Measurements from ENCODE around the gene UBE2F.
"Not testable (repeated sequence)": the region's sequence is repeated elsewhere in the genome, so short reads cannot be mapped to it uniquely, and the experiment has no call there.

UBE2F gene

DNA sequence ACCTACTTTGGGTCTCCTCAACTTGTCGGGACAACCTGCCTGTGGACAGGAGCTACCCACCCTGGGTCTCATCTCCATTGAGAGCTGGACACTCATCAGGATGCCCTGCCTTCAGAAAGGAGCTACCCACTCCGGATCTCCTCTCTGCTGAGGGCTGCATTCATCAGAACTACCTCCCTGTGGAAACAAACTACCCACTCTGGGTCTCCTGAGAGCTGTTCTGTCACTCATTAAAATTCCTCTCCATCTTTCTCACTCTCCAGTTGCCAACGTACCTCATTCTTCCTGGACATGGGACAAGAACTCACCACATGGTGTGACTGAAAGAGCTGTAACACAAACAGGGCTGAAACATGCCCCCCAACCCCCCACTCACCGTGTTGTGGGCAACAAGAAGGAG lies 22.5 kb upstream of the UBE2F start:
- DNase-seq (ENCODE audit: low read depth in 2 of 2): no peak

DNA sequence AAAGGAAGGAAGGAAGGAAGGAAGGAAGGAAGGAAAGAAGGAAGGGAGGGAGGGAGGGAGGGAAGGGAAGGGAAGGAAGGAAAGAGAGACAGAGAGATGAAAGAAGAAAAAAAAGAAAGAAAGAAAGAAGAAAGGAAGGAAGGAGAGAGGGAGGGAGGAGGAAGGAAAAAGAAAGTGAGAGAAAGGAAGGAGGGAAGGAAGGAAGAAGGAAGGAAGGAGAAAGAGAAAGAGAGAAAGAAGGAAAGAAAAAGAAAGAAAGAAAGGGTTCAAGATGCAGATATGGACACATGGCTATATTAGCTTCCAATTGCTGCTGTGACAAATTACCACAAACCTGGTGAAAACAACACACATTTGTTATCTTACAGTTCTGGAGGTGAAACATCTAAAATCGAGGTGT lies 20.4 kb upstream of the UBE2F start:
- DNase-seq (ENCODE audit: low read depth in 2 of 2): no peak

DNA sequence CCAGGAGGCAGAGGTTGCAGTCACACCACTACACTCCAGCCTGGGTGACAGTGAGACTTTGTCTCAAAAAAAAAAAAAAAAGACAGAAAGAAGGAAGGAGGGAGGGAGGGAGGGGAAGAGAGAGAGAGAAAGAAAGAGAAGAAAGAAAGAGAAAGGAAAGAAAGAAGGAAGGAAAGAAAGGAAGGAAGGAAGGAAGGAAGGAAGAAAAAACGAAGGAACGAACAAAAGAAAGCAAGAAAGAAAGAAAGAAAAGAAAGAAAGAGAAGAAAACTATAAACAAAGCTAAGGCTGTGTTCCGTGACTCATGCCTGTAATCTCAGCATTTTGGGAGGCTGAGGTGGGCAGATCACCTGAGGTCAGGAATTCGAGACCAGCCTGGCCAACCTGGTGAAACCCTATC lies 15.5 kb upstream of the UBE2F start:
- DNase-seq (ENCODE audit: low read depth in 2 of 2): not testable (repeated sequence)

DNA sequence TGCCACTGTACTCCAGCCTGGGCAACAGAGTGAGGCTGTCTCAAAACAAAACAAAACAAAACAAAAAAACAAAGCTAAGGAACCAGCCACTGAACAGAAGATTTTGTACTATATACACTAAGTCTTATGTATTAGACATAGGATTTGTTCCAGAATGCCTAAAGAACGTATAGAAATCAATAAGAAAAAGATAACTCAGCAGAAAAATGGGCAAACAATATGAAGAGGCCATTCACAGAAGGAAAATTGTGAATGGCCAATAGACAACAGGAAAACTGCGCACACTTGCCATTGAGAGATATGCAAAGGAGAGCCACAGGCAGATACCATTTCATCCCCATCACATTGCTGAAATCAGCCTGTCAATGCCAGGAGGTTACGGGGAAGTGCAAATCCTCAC lies 14.9 kb upstream of the UBE2F start:
- DNase-seq (ENCODE audit: low read depth in 2 of 2): no peak

DNA sequence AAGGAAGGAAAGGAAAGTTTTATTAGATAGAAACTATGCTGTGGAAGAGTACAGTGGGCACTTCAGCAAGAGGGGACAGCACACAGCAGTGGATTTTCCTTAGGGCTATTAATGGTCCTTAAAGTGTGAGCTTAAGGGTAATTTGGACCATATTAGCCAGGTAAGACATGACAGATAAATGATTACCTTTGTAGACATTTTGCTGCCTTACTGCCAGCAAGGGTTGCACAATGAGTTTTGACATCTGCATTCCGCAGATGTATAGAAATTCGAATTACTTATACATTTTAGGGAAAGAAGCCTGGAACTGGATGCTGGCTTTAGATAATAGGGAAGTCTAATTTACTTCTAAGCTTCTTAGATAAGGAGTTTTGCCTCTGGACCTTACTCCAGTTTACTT lies 14.0 kb upstream of the UBE2F start:
- no peak for DNase-seq (ENCODE audit: low read depth in 2 of 2)

- DNase-seq (ENCODE audit: low read depth in 2 of 2): no peak
Measured at GRCh38 chr2:237955640-237956401, 11.0 kb upstream of the UBE2F start.

- no peak for DNase-seq (ENCODE audit: low read depth in 2 of 2)
Measured at GRCh38 chr2:237956402-237956736, 10.4 kb upstream of the UBE2F start.

- DNase-seq (ENCODE audit: low read depth in 2 of 2): no peak
Measured at GRCh38 chr2:237961637-237962036, 5.2 kb upstream of the UBE2F start.

GRCh38 chr2:237962432-237963084 lies 4.3 kb upstream of the UBE2F start:
- DNase-seq (ENCODE audit: low read depth in 2 of 2): no peak

GRCh38 chr2:237963490-237963991 lies 3.3 kb upstream of the UBE2F start:
- not testable (repeated sequence) for DNase-seq (ENCODE audit: low read depth in 2 of 2)

DNA sequence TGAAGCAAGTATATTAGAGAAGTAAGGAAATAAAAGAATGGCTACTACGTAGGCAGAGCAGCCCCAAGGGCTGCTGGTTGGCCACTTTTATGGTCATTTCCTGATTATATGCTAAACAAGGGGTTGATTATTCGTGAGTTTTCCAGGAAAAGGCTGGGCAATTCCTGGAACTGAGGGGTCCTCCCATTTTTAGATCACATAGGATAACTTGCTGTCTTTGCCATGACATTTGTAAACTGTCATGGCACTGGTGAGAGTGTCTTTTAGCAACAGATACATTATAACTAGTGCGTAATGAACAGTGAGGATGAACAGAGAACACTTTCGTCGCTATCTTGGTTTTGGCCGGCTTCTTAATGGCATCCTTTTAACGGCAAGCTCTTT lies 2.6 kb upstream of the UBE2F start:
- no peak for DNase-seq (ENCODE audit: low read depth in 2 of 2)

DNA sequence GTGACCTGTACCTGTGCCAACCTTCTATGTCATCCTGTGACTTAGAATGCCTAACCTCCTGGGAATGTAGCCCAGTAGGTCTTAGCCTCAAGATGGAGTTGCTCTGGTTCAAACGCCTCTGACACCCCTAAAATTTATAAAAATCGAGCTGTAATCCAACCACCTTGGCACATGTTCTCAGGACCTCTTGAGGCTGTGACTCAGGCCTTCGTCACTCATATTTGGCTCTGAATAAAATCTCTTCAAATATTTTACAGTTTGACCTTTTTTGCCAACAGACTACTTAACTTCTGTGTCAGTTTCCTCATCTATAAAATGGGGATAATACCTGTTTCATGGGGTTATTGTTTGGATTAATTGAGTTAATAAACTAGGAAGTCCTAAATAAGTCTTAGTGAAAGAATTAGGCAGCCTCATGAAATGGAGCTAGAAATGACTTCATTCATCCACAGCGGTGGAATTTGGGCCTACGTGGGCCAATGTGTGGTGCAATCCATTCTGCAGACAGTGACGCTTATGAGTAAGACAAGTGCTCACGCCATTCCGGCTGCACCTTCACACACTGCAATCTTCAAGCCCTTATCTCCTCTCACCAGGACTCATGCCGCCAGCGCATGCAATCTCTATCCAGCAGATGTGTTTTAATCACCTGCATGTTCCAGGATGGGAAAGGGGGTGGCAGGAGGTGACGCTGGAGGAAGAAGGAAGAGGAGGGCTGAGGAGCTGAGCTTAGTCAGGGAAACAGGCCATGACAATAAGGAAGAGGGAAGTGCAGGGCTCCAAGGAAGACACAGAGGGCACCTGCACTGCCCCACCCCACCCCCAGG lies 2.0 kb upstream of the UBE2F start:
- no peak for DNase-seq (ENCODE audit: low read depth in 2 of 2)

DNA sequence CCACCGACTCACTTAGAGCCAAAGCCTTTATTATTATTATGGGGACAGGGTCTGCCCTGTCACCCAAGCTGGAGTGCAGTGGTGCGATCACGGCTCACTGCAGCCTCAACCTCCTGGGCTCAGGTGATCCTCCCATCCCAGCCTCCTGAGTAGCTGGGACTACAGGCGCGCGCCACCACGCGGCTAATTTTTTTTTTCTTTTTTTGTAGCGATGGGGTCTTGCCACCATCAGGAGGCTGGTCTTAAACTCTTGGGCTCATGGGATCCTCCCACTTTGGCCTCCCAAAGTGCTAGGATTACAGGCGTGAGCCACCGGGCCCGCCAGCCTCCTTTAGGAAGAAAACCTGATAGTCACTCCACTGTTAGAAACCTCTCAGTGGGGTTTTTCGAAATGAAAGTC lies 970 bp upstream of the UBE2F start:
- not testable (repeated sequence) for DNase-seq (ENCODE audit: low read depth in 2 of 2)

DNA sequence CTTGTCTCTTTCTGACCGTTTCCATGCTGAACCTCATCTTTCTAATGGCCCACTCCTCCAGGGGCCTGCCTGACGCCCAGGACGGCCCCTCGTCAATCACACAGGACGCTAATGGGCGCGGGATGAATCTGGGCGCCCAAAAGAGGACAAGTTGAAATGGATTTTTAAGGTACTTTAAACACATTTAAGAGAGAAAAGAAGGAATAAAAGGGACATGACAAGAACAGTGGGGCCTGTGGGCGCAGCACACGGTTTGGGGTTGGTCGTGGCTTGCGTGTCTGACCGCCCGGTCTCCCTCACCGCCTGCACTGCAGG lies 607 bp upstream of the UBE2F start:
- DNase-seq (ENCODE audit: low read depth in 2 of 2): no peak

- DNase-seq (ENCODE audit: low read depth in 2 of 2): no peak
Measured at GRCh38 chr2:237967463-237967951, 693 bp downstream of the UBE2F start.

- peak; percentile 18 to 35 for DNase-seq (ENCODE audit: low read depth in 2 of 2)
Measured at GRCh38 chr2:237968048-237968862, 1.4 kb downstream of the UBE2F start.

DNA sequence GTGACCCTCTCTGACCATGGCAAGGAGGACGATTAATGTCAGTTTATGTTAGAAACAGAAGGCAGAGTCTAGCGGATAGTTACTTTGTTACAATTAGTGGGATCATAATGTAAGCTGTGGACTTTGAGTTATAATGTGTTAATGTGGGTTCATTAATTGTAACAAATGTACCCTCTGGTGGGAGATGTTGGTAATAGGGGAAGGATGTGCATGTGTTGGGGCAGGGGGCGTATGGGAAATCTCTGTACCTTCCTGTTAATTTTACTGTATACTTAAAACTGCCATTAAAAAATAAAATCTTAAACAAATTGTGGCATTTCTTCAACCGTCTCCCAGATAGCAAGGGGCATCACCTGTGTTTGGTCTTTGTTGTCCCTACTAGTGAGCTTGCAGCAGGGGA lies 4.8 kb downstream of the UBE2F start:
- DNase-seq (ENCODE audit: low read depth in 2 of 2): no peak

GRCh38 chr2:237972211-237972610 lies 5.4 kb downstream of the UBE2F start:
- DNase-seq (ENCODE audit: low read depth in 2 of 2): no peak

DNA sequence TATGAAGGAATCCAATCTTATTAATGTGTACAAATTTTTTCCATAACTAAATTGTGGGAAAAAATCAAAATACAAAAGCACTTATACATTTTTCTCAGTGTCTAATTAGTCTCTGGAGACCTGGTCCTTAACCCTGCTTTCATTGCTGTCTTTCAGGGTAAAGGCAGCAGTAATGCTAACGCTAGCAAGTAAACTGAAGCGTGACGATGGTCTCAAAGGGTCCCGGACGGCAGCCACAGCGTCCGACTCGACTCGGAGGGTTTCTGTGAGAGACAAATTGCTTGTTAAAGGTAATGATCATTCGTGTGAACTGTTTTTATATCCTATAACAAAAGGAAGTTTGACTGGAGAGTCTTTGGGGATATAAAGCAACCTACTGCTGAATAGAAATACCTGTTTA lies 6.1 kb downstream of the UBE2F start:
- DNase-seq (ENCODE audit: low read depth in 2 of 2): no peak

- DNase-seq (ENCODE audit: low read depth in 2 of 2): no peak
Measured at GRCh38 chr2:237977380-237977779, 10.6 kb downstream of the UBE2F start.

DNA sequence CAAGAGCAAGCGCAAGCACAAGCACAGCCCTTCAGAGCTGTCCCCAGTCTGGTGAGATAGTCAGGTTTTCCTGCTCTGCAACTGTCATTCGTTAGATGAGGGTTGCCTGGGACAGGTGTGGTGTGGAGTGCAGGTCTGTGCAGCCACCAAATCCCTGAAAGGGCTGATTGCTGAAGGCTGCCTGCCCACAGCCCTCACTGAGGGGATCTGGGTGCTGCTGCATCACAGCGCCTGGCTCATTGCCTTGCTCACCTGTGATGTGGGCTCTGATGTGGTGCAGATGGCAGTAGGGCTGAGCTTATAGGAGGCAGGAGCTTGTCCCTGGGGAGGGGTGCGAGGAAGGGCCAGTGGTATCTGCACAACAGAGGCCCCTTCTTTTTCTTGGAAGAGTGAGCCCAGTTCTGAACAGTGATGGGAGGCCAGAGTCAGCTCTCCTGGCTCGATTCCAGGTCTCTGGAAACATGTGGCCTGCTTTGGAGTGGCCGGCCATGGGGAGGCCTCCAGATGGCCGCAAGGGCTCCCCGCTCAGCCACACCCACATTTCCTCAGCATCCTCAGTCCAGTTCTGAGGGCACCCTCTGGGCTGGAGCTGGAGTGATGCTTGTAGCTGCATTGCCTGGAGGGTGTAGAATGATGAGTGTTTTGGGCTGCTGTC lies 11.4 kb downstream of the UBE2F start:
- no peak for DNase-seq (ENCODE audit: low read depth in 2 of 2)

Measured in fibroblast of skin of left biceps (primary cell).